ENCODE data around the gene CEACAM16. TPM values are rescaled to one million over a fixed set of nuclear protein-coding genes. Genes with fewer than 3 reads are reported as not detected.
"Not testable (repeated sequence)": the region's sequence is repeated elsewhere in the genome, so short reads cannot be mapped to it uniquely, and the experiment has no call there.

The CEACAM16 gene
- total and polyA plus RNA-seq, 2 donors: not detected

- WGBS: 34% methylated on average over 11 of the region's 11 CpGs
- Histone ChIP-seq H3K36me3 (ENCODE audit: insufficient read depth) (no peaks in the 10 kb centered on the region), H3K4me3 (ENCODE audit: low read depth, low read length) (no peak overlapping the region), H3K4me1 (ENCODE audit: insufficient read depth) (no peaks in the 10 kb centered on the region), H3K27ac (ENCODE audit: low read depth) (no peak overlapping the region)
- DNase-seq (ENCODE audit: extremely low spot score): peak; percentile 51
Observed at GRCh38 chr19:44718441-44719261, 19.7 kb downstream of the CEACAM16 start.

- Histone ChIP-seq H3K27ac (ENCODE audit: low read depth) (no peak overlapping the region), H3K4me1 (ENCODE audit: insufficient read depth) (no peaks in the 10 kb centered on the region), H3K36me3 (ENCODE audit: insufficient read depth) (no peaks in the 10 kb centered on the region), H3K4me3 (ENCODE audit: low read depth, low read length) (no peak overlapping the region)
- no peak for DNase-seq (ENCODE audit: extremely low spot score)
- 84% methylated on average over 8 of the region's 8 CpGs for WGBS
Observed at GRCh38 chr19:44719262-44719701, 20.3 kb downstream of the CEACAM16 start.

GRCh38 chr19:44720396-44720795 lies 21.4 kb downstream of the CEACAM16 start:
- DNase-seq (ENCODE audit: extremely low spot score); H3K4me1 ChIP-seq (ENCODE audit: insufficient read depth); H3K27ac ChIP-seq (ENCODE audit: low read depth); H3K36me3 ChIP-seq (ENCODE audit: insufficient read depth); H3K4me3 ChIP-seq (ENCODE audit: low read depth, low read length): not testable (repeated sequence)
- WGBS: 92% methylated on average over 9 of the region's 9 CpGs

GRCh38 chr19:44720945-44721344 lies 22.0 kb downstream of the CEACAM16 start:
- no peak for DNase-seq (ENCODE audit: extremely low spot score)
- Histone ChIP-seq H3K4me3 (ENCODE audit: low read depth, low read length) (no peak overlapping the region), H3K36me3 (ENCODE audit: insufficient read depth) (no peaks in the 10 kb centered on the region), H3K27ac (ENCODE audit: low read depth) (no peak overlapping the region), H3K4me1 (ENCODE audit: insufficient read depth) (no peaks in the 10 kb centered on the region)
- 82% methylated on average over 6 of the region's 6 CpGs for WGBS

- not testable (repeated sequence) for H3K4me3 ChIP-seq (ENCODE audit: low read depth, low read length); H3K4me1 ChIP-seq (ENCODE audit: insufficient read depth); DNase-seq (ENCODE audit: extremely low spot score); H3K36me3 ChIP-seq (ENCODE audit: insufficient read depth); H3K27ac ChIP-seq (ENCODE audit: low read depth)
- WGBS: 87% methylated on average over 5 of the region's 5 CpGs
Observed at GRCh38 chr19:44721369-44721768, 22.4 kb downstream of the CEACAM16 start.

- DNase-seq (ENCODE audit: extremely low spot score): no peak
- 44% methylated on average over 21 of the region's 21 CpGs for WGBS
- H3K27ac ChIP-seq (ENCODE audit: low read depth): no peak overlapping the region
Observed at GRCh38 chr19:44722131-44723121, 23.5 kb downstream of the CEACAM16 start.

GRCh38 chr19:44723299-44723951 lies 24.5 kb downstream of the CEACAM16 start:
- Histone ChIP-seq H3K4me3 (ENCODE audit: low read depth, low read length) (no peak overlapping the region), H3K27ac (ENCODE audit: low read depth) (no peak overlapping the region), H3K36me3 (ENCODE audit: insufficient read depth) (no peaks in the 10 kb centered on the region), H3K4me1 (ENCODE audit: insufficient read depth) (no peaks in the 10 kb centered on the region)
- WGBS: 53% methylated on average over 10 of the region's 10 CpGs
- DNase-seq (ENCODE audit: extremely low spot score): no peak

More at GRCh38 chr19:44722131-44723121, 23.5 kb downstream of the CEACAM16 start:
- H3K4me1 ChIP-seq (ENCODE audit: insufficient read depth): no peaks in the 10 kb centered on the region
- H3K4me3 ChIP-seq (ENCODE audit: low read depth, low read length): no peak overlapping the region
- no peaks in the 10 kb centered on the region for H3K36me3 ChIP-seq (ENCODE audit: insufficient read depth)

GRCh38 chr19:44723952-44724319 lies 25.0 kb downstream of the CEACAM16 start:
- Histone ChIP-seq H3K27ac (ENCODE audit: low read depth) (no peak overlapping the region), H3K4me3 (ENCODE audit: low read depth, low read length) (no peak overlapping the region), H3K4me1 (ENCODE audit: insufficient read depth) (no peaks in the 10 kb centered on the region), H3K36me3 (ENCODE audit: insufficient read depth) (no peaks in the 10 kb centered on the region)
- DNase-seq (ENCODE audit: extremely low spot score): no peak
- 20% methylated on average over 7 of the region's 7 CpGs for WGBS

- no peak overlapping the region for H3K4me3 ChIP-seq (ENCODE audit: low read depth, low read length)
- no peak overlapping the region for H3K27ac ChIP-seq (ENCODE audit: low read depth)
- H3K4me1 ChIP-seq (ENCODE audit: insufficient read depth): no peaks in the 10 kb centered on the region
- 22% methylated on average over 18 of the region's 18 CpGs for WGBS
- no peaks in the 10 kb centered on the region for H3K36me3 ChIP-seq (ENCODE audit: insufficient read depth)
- DNase-seq (ENCODE audit: extremely low spot score): no peak
Observed at GRCh38 chr19:44725251-44725650, 26.3 kb downstream of the CEACAM16 start.

- no peak overlapping the region for H3K4me3 ChIP-seq (ENCODE audit: low read depth, low read length)
- H3K4me1 ChIP-seq (ENCODE audit: insufficient read depth): no peaks in the 10 kb centered on the region
- no peak for DNase-seq (ENCODE audit: extremely low spot score)
- H3K36me3 ChIP-seq (ENCODE audit: insufficient read depth): no peaks in the 10 kb centered on the region
- H3K27ac ChIP-seq (ENCODE audit: low read depth): no peak overlapping the region
- 84% methylated on average over 5 of the region's 5 CpGs for WGBS
Observed at GRCh38 chr19:44725684-44726083, 26.7 kb downstream of the CEACAM16 start.

- Histone ChIP-seq H3K4me3 (ENCODE audit: low read depth, low read length) (no peak overlapping the region), H3K36me3 (ENCODE audit: insufficient read depth) (no peaks in the 10 kb centered on the region), H3K4me1 (ENCODE audit: insufficient read depth) (no peaks in the 10 kb centered on the region), H3K27ac (ENCODE audit: low read depth) (no peak overlapping the region)
- 96% methylated on average over 12 of the region's 12 CpGs for WGBS
- DNase-seq (ENCODE audit: extremely low spot score): no peak
Observed at GRCh38 chr19:44726465-44726864, 27.5 kb downstream of the CEACAM16 start.

GRCh38 chr19:44728178-44728577 lies 29.2 kb downstream of the CEACAM16 start:
- Histone ChIP-seq H3K36me3 (ENCODE audit: insufficient read depth) (no peaks in the 10 kb centered on the region), H3K27ac (ENCODE audit: low read depth) (no peak overlapping the region), H3K4me1 (ENCODE audit: insufficient read depth) (no peaks in the 10 kb centered on the region), H3K4me3 (ENCODE audit: low read depth, low read length) (no peak overlapping the region)
- 75% methylated on average over 6 of the region's 6 CpGs for WGBS
- DNase-seq (ENCODE audit: extremely low spot score): no peak

- Histone ChIP-seq H3K36me3 (ENCODE audit: insufficient read depth) (no peaks in the 10 kb centered on the region), H3K27ac (ENCODE audit: low read depth) (no peak overlapping the region), H3K4me1 (ENCODE audit: insufficient read depth) (no peaks in the 10 kb centered on the region), H3K4me3 (ENCODE audit: low read depth, low read length) (no peak overlapping the region)
- WGBS: 91% methylated on average over 8 of the region's 8 CpGs
- DNase-seq (ENCODE audit: extremely low spot score): no peak
Observed at GRCh38 chr19:44729516-44730033, 30.6 kb downstream of the CEACAM16 start.

Measured in urinary bladder (tissue), 4 donors.